Measurements from ENCODE around the gene SNX8.

The SNX8 gene

GRCh38 chr7:2248984-2249694, 65.1 kb downstream of the SNX8 start:
- in situ Hi-C loops (cut with HindIII; ENCODE audit: low sequenced_read_pairs), result no loop called here

- in situ Hi-C loops (cut with HindIII; ENCODE audit: low sequenced_read_pairs), result no loop called here
Measured at GRCh38 chr7:2247141-2247995, 66.9 kb downstream of the SNX8 start.

GRCh38 chr7:2245883-2246675, 68.2 kb downstream of the SNX8 start:
- in situ Hi-C loops (cut with HindIII; ENCODE audit: low sequenced_read_pairs), result no loop called here

- in situ Hi-C loops (cut with HindIII; ENCODE audit: low sequenced_read_pairs), result no loop called here
Measured at GRCh38 chr7:2244404-2244995, 69.7 kb downstream of the SNX8 start.

GRCh38 chr7:2243458-2243857, 70.8 kb downstream of the SNX8 start:
- in situ Hi-C loops (cut with HindIII; ENCODE audit: low sequenced_read_pairs), result no loop called here

- in situ Hi-C loops (cut with HindIII; ENCODE audit: low sequenced_read_pairs), result no loop called here
Measured at GRCh38 chr7:2242541-2243429, 71.5 kb downstream of the SNX8 start.

GRCh38 chr7:2241580-2242540, 72.4 kb downstream of the SNX8 start, which contains the start of the genes MRM2 and NUDT1:
TSS of gene MRM2 (minus strand) at chr7:2242205. CDS start at chr7:2242169, 36 bp downstream.
TSS of gene NUDT1 (plus strand) at chr7:2242226. CDS start at chr7:2244575, 2,349 bp downstream.
- in situ Hi-C loops (cut with HindIII; ENCODE audit: low sequenced_read_pairs), result no loop called here

- in situ Hi-C loops (cut with HindIII; ENCODE audit: low sequenced_read_pairs), result no loop called here
Measured at GRCh38 chr7:2239242-2239641, 75.0 kb downstream of the SNX8 start.

- in situ Hi-C loops (cut with HindIII; ENCODE audit: low sequenced_read_pairs), result no loop called here
Measured at GRCh38 chr7:2237109-2237602, 77.1 kb downstream of the SNX8 start.

GRCh38 chr7:2233926-2234325, 80.3 kb downstream of the SNX8 start:
- in situ Hi-C loops (cut with HindIII; ENCODE audit: low sequenced_read_pairs), result no loop called here

- in situ Hi-C loops (cut with HindIII; ENCODE audit: low sequenced_read_pairs), result no loop called here
Measured at GRCh38 chr7:2232766-2233520, 81.3 kb downstream of the SNX8 start, which contains the start of gene MAD1L1. TSS of gene MAD1L1 (minus strand) at chr7:2232945. CDS start at chr7:2230133, 2,812 bp downstream.

- in situ Hi-C loops (cut with HindIII; ENCODE audit: low sequenced_read_pairs), result no loop called here
Measured at GRCh38 chr7:2231992-2232765, 82.1 kb downstream of the SNX8 start.

GRCh38 chr7:2230882-2231281, 83.4 kb downstream of the SNX8 start:
- in situ Hi-C loops (cut with HindIII; ENCODE audit: low sequenced_read_pairs), result no loop called here

- in situ Hi-C loops (cut with HindIII; ENCODE audit: low sequenced_read_pairs), result no loop called here
Measured at GRCh38 chr7:2230226-2230625, 84.0 kb downstream of the SNX8 start.

GRCh38 chr7:2229467-2229866, 84.8 kb downstream of the SNX8 start:
- in situ Hi-C loops (cut with HindIII; ENCODE audit: low sequenced_read_pairs), result no loop called here

- in situ Hi-C loops (cut with HindIII; ENCODE audit: low sequenced_read_pairs), result no loop called here
Measured at GRCh38 chr7:2228921-2229320, 85.3 kb downstream of the SNX8 start.

GRCh38 chr7:2227699-2228098, 86.5 kb downstream of the SNX8 start:
- in situ Hi-C loops (cut with HindIII; ENCODE audit: low sequenced_read_pairs), result no loop called here
